Activated CD4-positive, alpha-beta T cell treated with anti-CD3 and anti-CD28 coated beads, Interleukin-2, amount 50 U/mL, for 48 hours (primary cell): ENCODE data around the gene APEX2.
A peak's percentile ranks its signal among the peaks of the same experiment; 100 is the strongest.
"Not testable (repeated sequence)": the region's sequence is repeated elsewhere in the genome, so short reads cannot be mapped to it uniquely, and the experiment has no call there.

Experiments used
- DNase-seq, 2 experiments: peaks; one replicate each; pipeline ENCODE4 v3.0.0-alpha.2; 2020

The APEX2 gene

DNA sequence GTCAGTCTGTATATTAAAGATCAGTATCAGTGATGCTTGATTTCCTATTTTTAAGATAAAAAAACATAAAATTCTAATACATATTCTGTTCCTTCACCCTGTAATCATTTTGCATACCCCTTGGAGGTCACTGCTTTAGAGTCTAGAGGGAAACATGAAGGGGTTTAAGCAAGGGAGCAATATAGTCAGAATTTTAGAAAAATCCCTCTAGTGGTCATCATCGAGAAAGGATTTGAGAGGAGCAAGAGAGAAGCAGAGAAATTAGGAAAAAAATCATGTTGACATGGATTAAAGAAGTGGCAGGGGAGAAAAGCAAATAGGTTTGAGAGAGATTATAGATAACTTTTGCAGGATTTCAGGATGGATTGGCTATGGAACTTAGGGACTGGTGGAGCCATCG lies 11.1 kb downstream of the APEX2 start:
- DNase-seq: no peak

GRCh38 chrX:55014897-55015299 lies 14.7 kb downstream of the APEX2 start:
- DNase-seq: no peak

DNA sequence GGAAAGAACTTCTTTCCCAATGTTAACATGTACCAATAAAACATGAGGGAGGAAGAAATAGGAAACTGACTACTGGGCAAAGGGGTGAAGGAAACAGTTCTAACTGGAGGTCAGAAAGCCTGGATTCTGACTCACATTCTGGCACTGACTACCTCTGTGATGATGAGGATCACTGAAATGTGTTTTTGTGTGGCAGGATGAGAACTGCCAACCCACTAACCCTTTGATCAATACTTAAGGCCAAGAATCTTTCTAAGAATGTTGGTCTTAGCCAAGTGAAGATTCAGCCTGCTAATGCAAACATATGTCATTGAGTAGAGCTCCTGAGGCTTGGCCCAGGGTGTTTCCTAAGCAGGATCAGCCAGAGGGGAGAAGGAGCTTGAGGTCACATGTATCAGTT lies 26.0 kb downstream of the APEX2 start:
- DNase-seq: no peak

DNA sequence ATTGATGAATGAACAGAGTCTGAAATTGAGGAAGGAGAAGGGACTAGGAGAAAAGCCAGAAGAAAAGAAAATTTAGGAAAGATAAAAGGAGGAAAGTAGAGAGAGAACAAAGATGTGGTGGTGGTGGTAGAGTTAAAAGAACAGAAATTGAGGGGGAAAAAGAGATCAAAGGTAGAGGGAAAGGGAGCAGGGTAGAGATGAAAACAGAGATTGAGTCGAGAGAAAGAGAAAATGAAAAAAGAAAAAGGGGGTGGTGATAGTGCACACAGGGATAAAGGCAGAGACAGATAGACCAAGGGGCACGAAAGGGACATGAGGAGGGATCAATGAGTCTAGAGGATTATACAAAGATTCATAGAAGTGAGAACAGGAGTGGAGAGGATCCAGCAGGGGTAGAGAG lies 26.7 kb downstream of the APEX2 start:
- no peak for DNase-seq

DNA sequence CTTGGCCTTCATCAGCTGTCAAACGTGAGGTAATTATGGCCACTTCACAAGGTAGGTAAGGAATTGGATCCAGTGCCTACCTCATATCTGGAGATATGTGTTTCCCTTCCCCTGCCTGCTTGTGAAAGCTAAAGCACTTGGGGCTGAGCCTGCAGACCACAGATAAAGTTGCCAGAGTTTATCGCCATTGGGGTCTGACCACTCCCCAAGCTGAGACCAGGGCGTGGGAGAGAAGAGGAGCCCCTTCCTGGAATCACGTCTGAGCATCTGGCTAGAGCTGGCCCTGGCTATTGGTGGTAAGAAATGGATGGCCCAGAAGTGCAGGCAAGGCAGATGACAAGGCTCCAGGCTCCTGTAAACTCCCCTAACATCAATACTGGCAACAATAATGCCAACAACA lies 27.9 kb downstream of the APEX2 start:
- no peak for DNase-seq

- no peak for DNase-seq
These were observed 28.4 kb downstream of the APEX2 start for GRCh38 chrX:55028611-55029010.

GRCh38 chrX:55029291-55029690 lies 29.1 kb downstream of the APEX2 start:
- DNase-seq: no peak

GRCh38 chrX:55030271-55031205 lies 30.4 kb downstream of the APEX2 start, which contains the start of gene ALAS2:
Gene ALAS2 (minus strand): TSS chrX:55030977. CDS start chrX:55026000, 4,977 bp downstream.
- no peak for DNase-seq

- no peak for DNase-seq
These were observed 33.3 kb downstream of the APEX2 start for GRCh38 chrX:55033429-55033828.

DNA sequence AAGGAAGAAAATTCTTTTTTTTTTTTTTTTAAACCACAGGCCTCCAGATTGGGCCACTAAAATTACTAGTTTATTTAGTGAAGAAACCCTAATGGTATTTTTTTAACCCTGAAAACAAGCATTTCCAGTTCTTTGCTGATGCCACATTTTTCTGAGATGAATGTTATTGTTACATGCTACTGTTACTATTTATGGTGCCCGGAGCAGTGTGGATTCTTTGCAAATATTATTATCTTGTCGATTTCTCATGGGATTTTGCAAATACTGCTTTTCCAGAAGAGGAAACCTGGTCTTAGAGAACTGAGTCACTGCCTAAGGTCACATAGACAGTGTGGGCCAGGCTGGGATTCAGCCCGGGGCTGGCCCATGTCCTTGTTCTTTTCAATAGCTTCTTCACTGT lies 39.3 kb downstream of the APEX2 start:
- no peak for DNase-seq

GRCh38 chrX:55041514-55041913 lies 41.4 kb downstream of the APEX2 start:
- DNase-seq: no peak

DNA sequence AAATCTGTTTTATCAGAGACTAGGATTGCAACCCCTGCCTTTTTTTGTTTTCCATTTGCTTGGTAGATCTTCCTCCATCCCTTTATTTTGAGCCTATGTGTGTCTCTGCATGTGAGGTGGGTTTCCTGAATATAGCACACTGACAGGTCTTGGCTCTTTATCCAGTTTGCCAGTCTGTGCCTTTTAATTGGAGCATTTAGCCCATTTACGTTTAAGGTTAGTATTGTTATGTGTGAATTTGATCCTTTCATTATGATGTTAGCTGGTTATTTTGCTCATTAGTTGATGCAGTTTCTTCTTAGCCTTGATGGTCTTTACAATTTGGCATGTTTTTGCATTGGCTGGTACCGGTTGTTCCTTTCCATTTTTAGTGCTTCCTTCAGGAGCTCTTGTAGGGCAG lies 50.4 kb downstream of the APEX2 start:
- not testable (repeated sequence) for DNase-seq

DNA sequence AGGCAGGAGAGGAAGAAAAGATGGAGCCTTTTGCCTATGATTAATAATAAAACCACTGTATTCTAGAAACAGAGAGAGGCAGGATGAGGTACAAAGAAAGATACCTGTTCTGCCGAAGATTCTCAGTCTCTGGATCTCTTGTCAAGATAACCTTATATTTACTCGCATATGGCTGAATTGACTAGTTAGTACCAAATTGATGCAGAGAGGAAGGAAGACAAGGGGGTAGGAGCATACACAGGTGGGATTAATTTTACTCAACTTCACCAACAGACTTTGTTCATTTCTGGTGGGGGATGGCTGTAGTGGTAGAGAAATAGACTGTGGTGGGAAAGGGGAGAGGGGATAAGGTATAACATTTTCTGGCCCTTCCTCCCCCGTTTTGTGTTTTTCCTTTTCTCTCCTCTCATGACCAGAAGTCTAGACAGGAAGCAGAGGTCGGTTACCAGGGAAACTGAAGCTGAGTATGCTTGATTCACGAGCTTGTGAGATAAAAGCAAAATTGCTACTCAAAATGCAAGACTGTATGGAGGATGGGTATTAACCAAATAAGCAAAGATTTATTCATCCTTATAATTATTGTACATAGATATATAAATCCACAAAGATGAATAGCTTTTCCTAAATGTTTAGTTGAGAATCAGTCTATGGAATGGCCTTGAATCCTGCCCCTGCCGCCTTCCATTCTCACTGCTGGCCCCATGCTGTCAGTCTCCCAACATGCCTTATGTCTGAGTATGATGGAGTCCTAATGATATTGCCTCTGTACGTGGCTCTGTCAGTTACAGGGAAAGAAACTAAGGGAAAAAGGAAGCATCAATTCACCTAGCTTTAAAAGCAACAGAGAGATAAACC lies 56.9 kb downstream of the APEX2 start:
- peak in 1 of 2 experiments; percentile 3 for DNase-seq

- peak; percentile 6 to 23 for DNase-seq
These were observed 57.6 kb downstream of the APEX2 start for GRCh38 chrX:55057675-55058249.
